ENCODE results near the gene NRXN3. TPM values are rescaled to one million over a fixed set of nuclear protein-coding genes. Genes with fewer than 3 reads are reported as not detected.

NRXN3 gene
- total RNA-seq, 1 experiment from 2014 or later: not detected

DNA sequence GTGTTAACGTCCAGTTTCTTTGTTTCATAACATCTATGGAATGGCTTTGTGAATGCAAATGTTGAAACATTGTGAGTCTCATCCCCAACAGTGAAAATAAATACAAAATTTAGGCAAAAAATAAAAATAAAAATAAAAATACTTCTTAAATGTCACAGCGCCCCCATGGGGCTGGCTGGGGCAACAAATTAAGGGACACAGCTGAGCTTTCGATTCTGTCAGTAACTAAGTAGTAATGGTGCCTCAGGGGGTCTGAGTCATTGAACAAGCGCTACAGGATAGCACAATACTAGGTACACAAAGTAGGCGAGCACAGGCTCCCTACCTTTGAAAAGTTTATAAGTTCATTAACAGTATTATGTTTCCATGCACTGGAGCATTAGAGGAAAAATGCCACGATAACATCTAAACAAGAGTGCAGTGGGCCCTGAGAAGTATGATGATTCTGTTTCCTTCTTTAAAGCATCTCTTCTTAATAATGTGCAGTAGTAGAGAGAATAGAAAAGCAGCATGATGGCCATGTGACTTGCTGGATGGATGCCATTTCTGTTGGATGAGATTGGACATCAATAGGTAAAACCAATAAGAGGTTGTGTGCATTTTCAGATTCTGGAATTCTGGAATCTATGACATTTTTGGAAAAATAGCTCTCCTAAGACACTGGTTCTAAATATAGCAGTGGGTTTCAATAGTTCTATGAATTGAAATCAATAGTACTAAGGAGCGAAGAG, 1374.0 kb downstream of the NRXN3 start:
- ChIA-PET RAD21 (ENCODE audit: low non-redundant PET in 1 of 2, low total read pairs in 2 of 2, uncharacterized antibody in 2 of 2, unreplicated experiment in 2 of 2) (no interaction called here), POLR2A (no interaction called here), CTCF (no interaction called here)
- no peaks in the 10 kb centered on the region for H3K79me2 ChIP-seq (ENCODE audit: insufficient read depth, low read length)
- H3K9me2 ChIP-seq (ENCODE audit: insufficient read depth): no peaks in the 10 kb centered on the region
- no peak overlapping the region for H2AFZ ChIP-seq (ENCODE audit: low read depth, low read length, poor library complexity, severe bottlenecking)
- BruUV-seq (replicated peaks): no TSS peak
- no peaks in the 10 kb centered on the region for H4K20me1 ChIP-seq (ENCODE audit: insufficient read depth)
- TF ChIP-seq, protein P1, sequence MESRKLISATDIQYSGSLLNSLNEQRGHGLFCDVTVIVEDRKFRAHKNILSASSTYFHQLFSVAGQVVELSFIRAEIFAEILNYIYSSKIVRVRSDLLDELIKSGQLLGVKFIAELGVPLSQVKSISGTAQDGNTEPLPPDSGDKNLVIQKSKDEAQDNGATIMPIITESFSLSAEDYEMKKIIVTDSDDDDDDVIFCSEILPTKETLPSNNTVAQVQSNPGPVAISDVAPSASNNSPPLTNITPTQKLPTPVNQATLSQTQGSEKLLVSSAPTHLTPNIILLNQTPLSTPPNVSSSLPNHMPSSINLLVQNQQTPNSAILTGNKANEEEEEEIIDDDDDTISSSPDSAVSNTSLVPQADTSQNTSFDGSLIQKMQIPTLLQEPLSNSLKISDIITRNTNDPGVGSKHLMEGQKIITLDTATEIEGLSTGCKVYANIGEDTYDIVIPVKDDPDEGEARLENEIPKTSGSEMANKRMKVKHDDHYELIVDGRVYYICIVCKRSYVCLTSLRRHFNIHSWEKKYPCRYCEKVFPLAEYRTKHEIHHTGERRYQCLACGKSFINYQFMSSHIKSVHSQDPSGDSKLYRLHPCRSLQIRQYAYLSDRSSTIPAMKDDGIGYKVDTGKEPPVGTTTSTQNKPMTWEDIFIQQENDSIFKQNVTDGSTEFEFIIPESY (IDR thresholded peaks at IDR 0.05; ENCODE audit: extremely low read depth, insufficient replicate concordance, low read length): no peak
- peak in 1 of 3 experiments; percentile 30; a peak in 2 of 6 replicates for TF ChIP-seq CTCF (IDR thresholded peaks at IDR 0.05 in 2 of 3, conservative IDR thresholded peaks at IDR 0.05 in 1 of 3; ENCODE audit: borderline replicate concordance in 1 of 3, insufficient read depth in 1 of 3, low read depth in 2 of 3, low read length in 2 of 3)
- TF ChIP-seq ZNF274 (IDR thresholded peaks at IDR 0.05; ENCODE audit: low read depth, low read length): no peak
- DNase-seq (ENCODE audit: low read depth, low spot score): no peak
- H3K9ac ChIP-seq (ENCODE audit: low read length): no peak overlapping the region
- no peaks in the 10 kb centered on the region for H3K4me1 ChIP-seq (ENCODE audit: control insufficient read depth in 1 of 2, insufficient read depth in 2 of 2, low read length in 2 of 2)
- no peak overlapping the region for H3K4me3 ChIP-seq (replicated peaks in 1 of 2; ENCODE audit: low read depth in 1 of 2, low read length in 2 of 2)
- H3K4me2 ChIP-seq (ENCODE audit: low read length): no peak overlapping the region
- no peak for ATAC-seq
- no peak overlapping the region for H3K27ac ChIP-seq (ENCODE audit: low read depth, low read length)
- peaks cover 4 to 21% of the 10 kb centered on the region in 2 experiments; a peak in 2 of 4 replicates for H3K9me3 ChIP-seq (ENCODE audit: control insufficient read depth in 1 of 2, insufficient read depth in 1 of 2, low read depth in 1 of 2, low read length in 2 of 2)
- no peaks in the 10 kb centered on the region for H3K27me3 ChIP-seq (ENCODE audit: insufficient read depth, low read length)
- no peaks in the 10 kb centered on the region for H3K36me3 ChIP-seq (ENCODE audit: control insufficient read depth in 1 of 2, insufficient read depth in 2 of 2, low read length in 2 of 2)
- intact Hi-C loops (cut with micrococcal nuclease): no loop called here

Data from HCT116 (cell line).